HEK293 (cell line): ENCODE results near the gene AGR2.

ENCODE experiments used
- CTCF ChIA-PET: fragments of 350-600 bp; formaldehyde crosslinking; extraction: SDS; loops from one replicate; lab custom pipeline; 2021; ENCODE audit warnings: antibody characterized with exemption; lab: Yijun Ruan, JAX
- POLR2A ChIA-PET: fragments of 300-600 bp; formaldehyde crosslinking; extraction: SDS; loops from one replicate; lab custom pipeline; 2020; ENCODE audit warnings: antibody characterized with exemption, inconsistent platforms; lab: Yijun Ruan, JAX
- H3K27ac ChIP-seq: fragments of 200-500 bp; sonication (Bioruptor generic); 2 replicates; pipeline ENCODE4 v1.5.1; 2014; ENCODE audit warnings: low read depth, low read length, control low read depth, inconsistent platforms; ENCODE audit errors: extremely low read depth
- H3K36me3 ChIP-seq, 2 experiments: fragments of 200-500 bp in 1 of 2; sonication (Bioruptor generic) in 1 of 2; 1 replicate in 1 of 2; 2 replicates in 1 of 2; pipeline ENCODE4 v1.5.1; 2014 to 2017; ENCODE audit warnings: inconsistent platforms in 2 of 2, low read length in 2 of 2; ENCODE audit not compliant: control insufficient read depth in 2 of 2, insufficient read depth in 1 of 2
- H3K4me1 ChIP-seq: fragments of 200-500 bp; sonication (Bioruptor generic); 2 replicates; pipeline ENCODE4 v1.5.1; 2014; ENCODE audit warnings: mild to moderate bottlenecking, low read length, inconsistent platforms; ENCODE audit not compliant: control insufficient read depth, insufficient read depth
- H3K4me3 ChIP-seq: 2 replicates; pipeline ENCODE4 v1.5.1; 2011; ENCODE audit warnings: low read depth, mild to moderate bottlenecking, control low read depth, low read length, moderate library complexity
- H3K9me3 ChIP-seq: fragments of 200-500 bp; sonication (Bioruptor generic); 2 replicates; pipeline ENCODE4 v1.5.1; 2014; ENCODE audit warnings: low read depth, low read length, inconsistent platforms; ENCODE audit not compliant: control insufficient read depth, insufficient read depth
- AEBP2 ChIP-seq: fragments of 450-650 bp; formaldehyde crosslinking; IDR thresholded peaks from 2 replicates; pipeline ENCODE4 v1.5.1; 2016; ENCODE audit warnings: missing biosample characterization, missing genetic modification characterization, borderline replicate concordance
- ELK4 ChIP-seq: IDR thresholded peaks from 2 replicates; pipeline ENCODE4 v1.6.1; 2011; ENCODE audit warnings: mild to moderate bottlenecking, low read depth, low read length, borderline replicate concordance
- PRDM10 ChIP-seq: fragments of 450-650 bp; formaldehyde crosslinking; IDR thresholded peaks from 2 replicates; pipeline ENCODE4 v1.5.1; 2016; ENCODE audit warnings: missing biosample characterization, missing genetic modification characterization
- TRIM28 ChIP-seq: IDR thresholded peaks from 2 replicates; pipeline ENCODE4 v1.6.1; 2011; ENCODE audit warnings: low read length, control low read depth, borderline replicate concordance
- WT1 ChIP-seq: fragments of 450-650 bp; formaldehyde crosslinking; IDR thresholded peaks from 2 replicates; pipeline ENCODE4 v1.5.1; 2016; ENCODE audit warnings: missing biosample characterization, missing genetic modification characterization
- ZBTB21 ChIP-seq: fragments of 450-650 bp; formaldehyde crosslinking; IDR thresholded peaks from 2 replicates; pipeline ENCODE4 v1.5.1; 2017; ENCODE audit warnings: missing biosample characterization, missing genetic modification characterization
- ZBTB8A ChIP-seq: fragments of 450-650 bp; formaldehyde crosslinking; IDR thresholded peaks from 2 replicates; pipeline ENCODE4 v1.5.1; 2016; ENCODE audit warnings: missing biosample characterization, missing genetic modification characterization
- ZFP37 ChIP-seq: fragments of 450-650 bp; formaldehyde crosslinking; IDR thresholded peaks from 2 replicates; pipeline ENCODE4 v1.5.1; 2016; ENCODE audit warnings: missing biosample characterization, missing genetic modification characterization
- ZNF112 ChIP-seq: fragments of 450-650 bp; formaldehyde crosslinking; IDR thresholded peaks from 2 replicates; pipeline ENCODE4 v1.5.0; 2017; ENCODE audit warnings: missing biosample characterization, missing genetic modification characterization
- ZNF133 ChIP-seq: fragments of 450-650 bp; formaldehyde crosslinking; IDR thresholded peaks from 2 replicates; pipeline ENCODE4 v1.5.1; 2016; ENCODE audit warnings: missing biosample characterization, missing genetic modification characterization
- ZNF16 ChIP-seq: fragments of 450-650 bp; formaldehyde crosslinking; IDR thresholded peaks from 2 replicates; pipeline ENCODE4 v1.5.1; 2016; ENCODE audit warnings: low read depth, missing biosample characterization, missing genetic modification characterization
- ZNF211 ChIP-seq: fragments of 450-650 bp; formaldehyde crosslinking; IDR thresholded peaks from 2 replicates; pipeline ENCODE4 v1.5.1; 2016; ENCODE audit warnings: low read depth, missing biosample characterization, missing genetic modification characterization
- ZNF302 ChIP-seq: fragments of 450-650 bp; formaldehyde crosslinking; IDR thresholded peaks from 2 replicates; pipeline ENCODE4 v1.5.1; 2016; ENCODE audit warnings: missing biosample characterization, missing genetic modification characterization, low read depth
- ZNF488 ChIP-seq: fragments of 450-650 bp; formaldehyde crosslinking; IDR thresholded peaks from 2 replicates; pipeline ENCODE4 v1.5.1; 2016; ENCODE audit warnings: missing biosample characterization, missing genetic modification characterization
- ZNF580 ChIP-seq: fragments of 450-650 bp; formaldehyde crosslinking; IDR thresholded peaks from 2 replicates; pipeline ENCODE4 v1.5.1; 2016; ENCODE audit warnings: missing biosample characterization, missing genetic modification characterization
- ZNF660 ChIP-seq: fragments of 450-650 bp; IDR thresholded peaks from 2 replicates; pipeline ENCODE4 v1.5.1; 2018; ENCODE audit warnings: missing biosample characterization, mild to moderate bottlenecking, missing genetic modification characterization
- ZNF704 ChIP-seq: fragments of 450-650 bp; formaldehyde crosslinking; IDR thresholded peaks from 2 replicates; pipeline ENCODE4 v1.5.1; 2016; ENCODE audit warnings: missing biosample characterization, missing genetic modification characterization
- ZNF768 ChIP-seq: fragments of 450-650 bp; formaldehyde crosslinking; IDR thresholded peaks from 2 replicates; pipeline ENCODE4 v1.5.1; 2018; ENCODE audit warnings: missing biosample characterization, mild to moderate bottlenecking, missing genetic modification characterization
- ZSCAN23 ChIP-seq: fragments of 450-650 bp; formaldehyde crosslinking; IDR thresholded peaks from 2 replicates; pipeline ENCODE4 v1.5.1; 2016; ENCODE audit warnings: missing biosample characterization, missing genetic modification characterization
- TF ChIP-seq, protein P1 (sequence below): fragments of 450-650 bp; formaldehyde crosslinking; IDR thresholded peaks from 2 replicates; pipeline ENCODE4 v1.5.1; 2016; ENCODE audit warnings: missing biosample characterization, missing genetic modification characterization, low read depth

AGR2 gene

DNA sequence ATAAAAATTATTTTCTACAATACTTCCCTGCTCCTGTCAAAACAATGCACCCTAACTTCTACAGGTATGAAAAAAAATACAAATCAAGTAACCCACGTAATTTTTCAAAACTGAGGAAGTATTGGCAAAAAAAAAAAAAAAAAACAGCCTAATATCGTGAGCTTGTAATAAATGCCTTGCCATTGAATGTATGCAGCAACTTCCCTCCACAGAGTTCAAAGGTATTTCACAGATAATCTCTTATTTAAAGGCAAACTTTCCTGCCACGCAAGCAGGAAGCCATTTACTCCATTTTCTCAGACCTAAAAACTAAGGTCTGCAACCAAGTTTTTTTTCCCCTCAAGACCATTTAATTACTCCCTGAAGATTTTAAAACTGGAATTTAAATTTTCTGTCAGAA is 642 bp upstream of the AGR2 start:
- no peak overlapping the region for H3K27ac ChIP-seq
- CTCF ChIA-PET: interaction anchor here (0.6 kb wide), 1 partner anchor 79 kb away, joined by 3 read pairs; no protein-coding TSS in a partner anchor

GRCh38 chr7:16803881-16804673 is 722 bp downstream of the AGR2 start:
- Histone ChIP-seq H3K36me3 (no peaks in the 10 kb centered on the region), H3K4me3 (no peak overlapping the region), H3K27ac (no peak overlapping the region), H3K4me1 (no peaks in the 10 kb centered on the region), H3K9me3 (no peaks in the 10 kb centered on the region)
- POLR2A ChIA-PET: no interaction called here
- CTCF ChIA-PET: interaction anchor here (0.5 kb wide), 1 partner anchor 1496 kb away, joined by 3 read pairs; no protein-coding TSS in a partner anchor
- TF ChIP-seq ZNF133 (tag by site-specific recombination) (no peak), ELK4 (no peak), ZFP37 (tag by site-specific recombination) (no peak), ZNF302 (tag by site-specific recombination) (no peak), AEBP2 (tag by site-specific recombination) (no peak), ZNF580 (tag by site-specific recombination) (no peak), ZNF112 (tag by site-specific recombination) (no peak), ZNF660 (no peak)

More for the DNA sequence above, 642 bp upstream of the AGR2 start:
- H3K9me3 ChIP-seq: no peaks in the 10 kb centered on the region
- POLR2A ChIA-PET: no interaction called here
- no peaks in the 10 kb centered on the region for H3K36me3 ChIP-seq
- TF ChIP-seq ZNF488: no peak
- TF ChIP-seq ZNF16 (tag by site-specific recombination): no peak
- TF ChIP-seq ZBTB8A (tag by site-specific recombination): no peak
- no peak for TF ChIP-seq WT1
- TF ChIP-seq ZSCAN23 (tag by site-specific recombination): no peak
- TF ChIP-seq, protein P1, sequence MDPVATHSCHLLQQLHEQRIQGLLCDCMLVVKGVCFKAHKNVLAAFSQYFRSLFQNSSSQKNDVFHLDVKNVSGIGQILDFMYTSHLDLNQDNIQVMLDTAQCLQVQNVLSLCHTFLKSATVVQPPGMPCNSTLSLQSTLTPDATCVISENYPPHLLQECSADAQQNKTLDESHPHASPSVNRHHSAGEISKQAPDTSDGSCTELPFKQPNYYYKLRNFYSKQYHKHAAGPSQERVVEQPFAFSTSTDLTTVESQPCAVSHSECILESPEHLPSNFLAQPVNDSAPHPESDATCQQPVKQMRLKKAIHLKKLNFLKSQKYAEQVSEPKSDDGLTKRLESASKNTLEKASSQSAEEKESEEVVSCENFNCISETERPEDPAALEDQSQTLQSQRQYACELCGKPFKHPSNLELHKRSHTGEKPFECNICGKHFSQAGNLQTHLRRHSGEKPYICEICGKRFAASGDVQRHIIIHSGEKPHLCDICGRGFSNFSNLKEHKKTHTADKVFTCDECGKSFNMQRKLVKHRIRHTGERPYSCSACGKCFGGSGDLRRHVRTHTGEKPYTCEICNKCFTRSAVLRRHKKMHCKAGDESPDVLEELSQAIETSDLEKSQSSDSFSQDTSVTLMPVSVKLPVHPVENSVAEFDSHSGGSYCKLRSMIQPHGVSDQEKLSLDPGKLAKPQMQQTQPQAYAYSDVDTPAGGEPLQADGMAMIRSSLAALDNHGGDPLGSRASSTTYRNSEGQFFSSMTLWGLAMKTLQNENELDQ: no peak
- no peak for TF ChIP-seq ZBTB21 (tag by site-specific recombination)
- peaks cover 3% of the 10 kb centered on the region for H3K4me1 ChIP-seq
- no peak overlapping the region for H3K4me3 ChIP-seq

DNA sequence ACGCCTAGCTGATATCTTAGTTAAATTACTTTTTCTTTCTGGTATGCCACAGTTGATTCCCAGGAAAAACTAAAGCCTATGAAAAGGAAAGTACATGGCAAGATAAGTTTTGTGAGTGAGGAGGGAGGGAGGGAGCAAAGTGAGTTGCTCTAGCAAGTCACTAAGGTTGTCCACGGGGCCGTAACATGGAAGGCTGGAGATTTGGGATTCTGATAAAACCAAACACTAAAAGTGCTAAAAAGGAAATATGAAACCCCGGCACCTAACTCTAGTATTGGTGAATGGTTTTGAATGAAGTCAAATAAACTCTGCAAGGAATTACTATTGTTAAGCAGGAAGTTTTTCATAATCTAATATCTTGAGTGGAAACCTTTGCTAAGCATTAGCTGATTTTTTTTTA is 1.7 kb downstream of the AGR2 start:
- Histone ChIP-seq H3K27ac (no peak overlapping the region), H3K4me1 (no peaks in the 10 kb centered on the region), H3K4me3 (no peak overlapping the region), H3K9me3 (no peaks in the 10 kb centered on the region), H3K36me3 (no peaks in the 10 kb centered on the region)
- CTCF ChIA-PET: interaction anchor here (0.9 to 4.3 kb wide), 2 partner anchors 35 to 115 kb away, joined by 4 to 29 read pairs; no protein-coding TSS in a partner anchor
- POLR2A ChIA-PET: no interaction called here
- TF ChIP-seq TRIM28 (no peak), PRDM10 (tag by site-specific recombination) (no peak), ZNF768 (no peak), ZNF704 (tag by site-specific recombination) (no peak), ZNF211 (tag by site-specific recombination) (no peak)
